ENCODE measurements around the gene MDM1. TPM values are rescaled to one million over a fixed set of nuclear protein-coding genes. Genes with fewer than 3 reads are reported as not detected.

Gene MDM1
- total RNA-seq, 1 donor from 2014 or later: 26.2 TPM

DNA sequence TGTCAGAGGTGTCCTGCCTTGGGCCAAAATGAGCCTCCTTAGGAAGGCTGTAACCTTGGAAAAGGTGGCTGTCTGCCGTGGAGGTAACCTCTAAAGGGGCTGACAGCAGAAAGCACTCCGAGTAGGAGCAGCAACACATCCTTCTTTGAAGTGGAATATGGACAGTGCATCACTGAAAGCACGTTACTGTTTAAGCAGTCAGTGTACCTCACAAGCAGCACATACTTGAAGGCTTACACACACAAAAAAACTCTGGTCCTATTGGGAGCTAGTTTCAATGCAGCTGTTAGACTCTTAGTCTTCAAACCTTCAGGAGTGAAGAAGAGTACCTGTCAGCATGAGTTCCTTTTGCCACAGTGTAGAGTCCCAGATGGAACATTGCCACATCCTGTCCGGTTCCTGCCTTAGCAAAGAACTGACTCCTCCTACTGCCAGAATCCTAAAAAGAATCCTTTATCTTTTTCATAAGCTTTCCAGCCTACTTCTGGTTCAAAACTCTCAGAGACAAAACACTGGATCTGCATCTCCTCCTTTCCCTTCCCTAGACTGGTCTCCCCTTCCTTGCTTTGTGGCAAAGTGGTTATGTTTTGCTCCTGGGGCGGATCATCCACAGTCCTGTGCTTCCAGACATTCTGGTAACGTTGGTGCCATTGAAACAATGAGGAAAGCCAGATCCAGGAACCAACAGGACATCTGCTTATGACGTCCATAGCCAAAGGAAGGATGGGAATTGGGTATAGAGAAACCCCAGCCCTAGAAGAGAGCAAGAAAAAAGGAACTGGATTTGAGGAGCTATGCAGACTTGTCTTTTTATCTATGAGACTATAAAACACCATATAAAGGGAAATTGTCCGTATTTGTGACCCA lies 8.5 kb upstream of the MDM1 start:
- DNase-seq (ENCODE audit: low read depth, low spot score): no peak
- no peaks in the 10 kb centered on the region for H3K4me1 Mint-ChIP-seq
- H3K4me3 Mint-ChIP-seq: no peak overlapping the region
- H3K9me3 Mint-ChIP-seq: no peaks in the 10 kb centered on the region
- H3K27ac Mint-ChIP-seq (ENCODE audit: unreplicated experiment): no peak overlapping the region
- peaks cover 19% of the 10 kb centered on the region for H3K27me3 Mint-ChIP-seq (ENCODE audit: low read depth)
- TF ChIP-seq, protein P1, sequence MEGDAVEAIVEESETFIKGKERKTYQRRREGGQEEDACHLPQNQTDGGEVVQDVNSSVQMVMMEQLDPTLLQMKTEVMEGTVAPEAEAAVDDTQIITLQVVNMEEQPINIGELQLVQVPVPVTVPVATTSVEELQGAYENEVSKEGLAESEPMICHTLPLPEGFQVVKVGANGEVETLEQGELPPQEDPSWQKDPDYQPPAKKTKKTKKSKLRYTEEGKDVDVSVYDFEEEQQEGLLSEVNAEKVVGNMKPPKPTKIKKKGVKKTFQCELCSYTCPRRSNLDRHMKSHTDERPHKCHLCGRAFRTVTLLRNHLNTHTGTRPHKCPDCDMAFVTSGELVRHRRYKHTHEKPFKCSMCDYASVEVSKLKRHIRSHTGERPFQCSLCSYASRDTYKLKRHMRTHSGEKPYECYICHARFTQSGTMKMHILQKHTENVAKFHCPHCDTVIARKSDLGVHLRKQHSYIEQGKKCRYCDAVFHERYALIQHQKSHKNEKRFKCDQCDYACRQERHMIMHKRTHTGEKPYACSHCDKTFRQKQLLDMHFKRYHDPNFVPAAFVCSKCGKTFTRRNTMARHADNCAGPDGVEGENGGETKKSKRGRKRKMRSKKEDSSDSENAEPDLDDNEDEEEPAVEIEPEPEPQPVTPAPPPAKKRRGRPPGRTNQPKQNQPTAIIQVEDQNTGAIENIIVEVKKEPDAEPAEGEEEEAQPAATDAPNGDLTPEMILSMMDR (conservative IDR thresholded peaks at IDR 0.05): no peak
- H3K36me3 Mint-ChIP-seq (ENCODE audit: low read depth): no peaks in the 10 kb centered on the region

- DNase-seq (ENCODE audit: low read depth, low spot score): no peak
- Mint-ChIP-seq H3K4me1 (peaks cover 6% of the 10 kb centered on the region), H3K27me3 (ENCODE audit: low read depth) (peaks cover 14% of the 10 kb centered on the region), H3K4me3 (no peak overlapping the region), H3K9me3 (no peaks in the 10 kb centered on the region), H3K27ac (ENCODE audit: unreplicated experiment) (no peak overlapping the region), H3K36me3 (ENCODE audit: low read depth) (no peaks in the 10 kb centered on the region)
- TF ChIP-seq, protein P1 (conservative IDR thresholded peaks at IDR 0.05): no peak
Measured at GRCh38 chr12:68336889-68337303, 4.7 kb upstream of the MDM1 start.

- peaks cover 14% of the 10 kb centered on the region for H3K4me1 Mint-ChIP-seq
- H3K27ac Mint-ChIP-seq (ENCODE audit: unreplicated experiment): no peak overlapping the region
- peaks cover 14% of the 10 kb centered on the region for H3K27me3 Mint-ChIP-seq (ENCODE audit: low read depth)
- TF ChIP-seq, protein P1 (conservative IDR thresholded peaks at IDR 0.05): no peak
- DNase-seq (ENCODE audit: low read depth, low spot score): no peak
- no peaks in the 10 kb centered on the region for H3K9me3 Mint-ChIP-seq
- H3K36me3 Mint-ChIP-seq (ENCODE audit: low read depth): no peaks in the 10 kb centered on the region
- no peak overlapping the region for H3K4me3 Mint-ChIP-seq
Measured at GRCh38 chr12:68335462-68335861, 3.3 kb upstream of the MDM1 start.

GRCh38 chr12:68334132-68334531 lies 2.0 kb upstream of the MDM1 start:
- H3K9me3 Mint-ChIP-seq: no peaks in the 10 kb centered on the region
- no peak for DNase-seq (ENCODE audit: low read depth, low spot score)
- TF ChIP-seq, protein P1 (conservative IDR thresholded peaks at IDR 0.05): no peak
- no peaks in the 10 kb centered on the region for H3K36me3 Mint-ChIP-seq (ENCODE audit: low read depth)
- H3K4me1 Mint-ChIP-seq: peaks cover 21% of the 10 kb centered on the region
- H3K27ac Mint-ChIP-seq (ENCODE audit: unreplicated experiment): no peak overlapping the region
- peak overlapping the region; percentile 73 for H3K4me3 Mint-ChIP-seq
- H3K27me3 Mint-ChIP-seq (ENCODE audit: low read depth): peaks cover 14% of the 10 kb centered on the region

DNA sequence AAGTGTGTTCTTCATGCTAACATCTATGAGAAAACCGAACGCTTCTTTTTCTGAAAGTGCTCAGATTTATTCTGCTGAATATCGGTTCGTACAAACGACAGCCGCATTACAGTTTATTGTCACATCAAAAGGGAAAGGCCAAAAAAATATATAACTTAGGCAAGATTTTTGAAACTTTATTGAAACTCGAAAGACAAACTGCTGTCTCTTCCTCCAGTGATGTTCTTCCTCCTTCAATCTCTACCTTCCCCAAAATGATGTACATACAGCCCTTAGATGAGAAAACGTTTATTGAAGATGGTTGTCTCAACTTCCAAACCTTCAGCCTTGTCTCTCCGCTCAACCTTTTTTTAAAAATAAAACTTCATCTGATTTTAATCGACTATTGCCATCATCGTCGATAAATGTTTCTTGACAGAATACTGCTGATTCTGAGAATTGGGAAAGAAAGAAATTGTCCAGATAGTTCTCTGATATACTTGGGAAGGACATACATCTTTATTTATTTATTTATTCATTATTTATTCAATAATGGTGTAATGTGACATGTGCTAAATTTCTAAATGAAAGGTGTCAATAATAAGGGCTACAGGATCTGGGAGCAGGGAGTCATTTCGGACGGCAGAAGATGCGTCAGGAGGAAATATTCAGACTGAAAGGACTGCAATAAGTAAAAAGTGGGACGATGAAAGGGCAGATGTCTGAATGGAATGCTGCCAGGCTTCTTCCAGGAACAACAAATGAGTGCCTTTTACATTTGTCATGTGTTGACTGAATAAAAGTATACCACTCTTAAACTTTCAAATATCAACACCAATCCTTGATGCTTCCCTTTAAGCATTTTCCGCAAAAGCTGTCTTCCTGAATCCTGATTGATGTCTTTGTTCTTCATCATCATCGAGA lies 817 bp upstream of the MDM1 start:
- Mint-ChIP-seq H3K4me1 (peaks cover 28% of the 10 kb centered on the region), H3K9me3 (no peaks in the 10 kb centered on the region), H3K27me3 (ENCODE audit: low read depth) (peaks cover 14% of the 10 kb centered on the region), H3K4me3 (peak overlapping the region; percentile 91), H3K36me3 (ENCODE audit: low read depth) (no peaks in the 10 kb centered on the region), H3K27ac (ENCODE audit: unreplicated experiment) (no peak overlapping the region)
- TF ChIP-seq, protein P1 (conservative IDR thresholded peaks at IDR 0.05): no peak
- DNase-seq (ENCODE audit: low read depth, low spot score): no peak
